HUES6 (cell line): Measurements from ENCODE around the gene DOLPP1.

ENCODE experiments used
- H3K27ac ChIP-seq: 2 replicates; pipeline ENCODE4 v1.7.0; 2013; ENCODE audit warnings: low read depth, mild to moderate bottlenecking, low read length, inconsistent platforms
- H3K27me3 ChIP-seq: 2 replicates; pipeline ENCODE4 v1.6.1; 2013; ENCODE audit warnings: low read length; ENCODE audit not compliant: control insufficient read depth, insufficient read depth
- H3K36me3 ChIP-seq: 2 replicates; pipeline ENCODE4 v1.6.1; 2013; ENCODE audit warnings: low read length; ENCODE audit not compliant: control insufficient read depth, insufficient read depth
- H3K4me1 ChIP-seq: 2 replicates; pipeline ENCODE4 v1.6.1; 2013; ENCODE audit warnings: low read length; ENCODE audit not compliant: control insufficient read depth, insufficient read depth
- H3K4me3 ChIP-seq: 2 replicates; pipeline ENCODE4 v1.5.1; 2013; ENCODE audit warnings: low read depth, low read length
- H3K9ac ChIP-seq: one replicate; pipeline ENCODE4 v1.6.1; 2013; ENCODE audit warnings: mild to moderate bottlenecking, low read length
- H3K9me3 ChIP-seq: 2 replicates; pipeline ENCODE4 v1.6.1; 2013; ENCODE audit warnings: low read depth, low read length; ENCODE audit not compliant: control insufficient read depth, insufficient read depth

The DOLPP1 gene

DNA sequence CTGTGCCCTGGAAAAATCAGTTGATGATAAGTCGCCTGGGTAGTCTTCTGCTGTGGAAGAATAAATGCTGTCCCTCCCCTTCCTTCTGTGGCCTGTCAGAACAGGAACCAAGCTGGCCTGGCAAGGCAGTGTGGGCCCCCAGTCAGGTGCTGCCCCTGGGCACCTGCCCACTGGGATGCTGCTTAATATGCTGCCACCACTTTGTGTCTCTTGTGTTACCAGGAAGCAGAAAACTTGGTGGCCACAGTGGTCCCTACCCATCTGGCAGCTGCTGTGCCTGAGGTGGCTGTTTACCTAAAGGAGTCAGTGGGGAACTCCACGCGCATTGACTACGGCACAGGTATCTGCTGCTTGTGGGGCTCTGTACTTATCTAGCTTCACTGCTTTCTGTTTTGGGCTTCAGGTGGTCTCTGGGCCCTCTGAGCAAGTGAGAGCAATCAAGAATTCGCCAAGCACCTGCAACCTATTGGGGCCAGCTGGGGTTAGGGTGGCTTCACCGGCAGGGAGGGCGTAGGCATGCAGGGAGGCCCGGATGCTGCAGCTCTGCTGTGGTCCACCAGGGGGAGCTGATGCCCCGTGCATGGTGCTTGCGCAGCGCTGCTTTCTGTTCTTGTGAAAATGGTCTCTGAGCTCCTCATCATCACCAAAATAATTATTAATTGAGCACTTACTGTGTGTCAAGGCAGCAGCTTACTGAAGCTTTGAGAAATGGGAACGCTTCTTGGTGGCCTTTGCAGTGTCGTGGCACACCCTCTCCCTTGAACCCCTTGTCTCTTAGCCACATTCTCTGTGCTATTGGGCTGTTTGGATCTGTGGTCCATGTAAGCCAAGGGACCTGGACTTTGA, 50.6 kb downstream of the DOLPP1 start:
- peaks cover 16% of the 10 kb centered on the region for H3K4me1 ChIP-seq
- H3K9ac ChIP-seq, result no peak overlapping the region
- H3K27ac ChIP-seq, result no peak overlapping the region
- peaks cover 55% of the 10 kb centered on the region for H3K36me3 ChIP-seq
- no peaks in the 10 kb centered on the region for H3K27me3 ChIP-seq
- no peaks in the 10 kb centered on the region for H3K9me3 ChIP-seq
- no peak overlapping the region for H3K4me3 ChIP-seq

DNA sequence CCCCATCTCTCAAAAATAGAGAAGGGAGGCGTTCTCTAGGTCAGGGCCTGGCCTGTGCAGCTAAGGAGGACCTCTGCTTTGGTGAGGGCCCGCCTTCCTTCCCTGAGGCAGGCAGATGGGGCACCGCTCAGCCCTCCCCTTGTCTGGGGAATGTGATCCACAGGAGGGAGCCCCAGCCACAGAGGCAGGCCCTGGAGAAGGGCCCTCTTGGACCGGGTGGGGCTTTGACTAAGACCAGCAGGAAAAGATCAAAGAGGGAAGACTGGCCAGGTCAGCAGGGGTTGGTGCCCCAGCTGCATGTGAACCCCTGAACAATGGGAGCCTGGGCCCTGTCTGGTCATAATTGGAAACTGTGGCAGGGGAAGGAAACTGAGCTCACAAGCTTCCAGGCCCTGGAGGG, 52.2 kb downstream of the DOLPP1 start:
- Histone ChIP-seq H3K27me3 (no peaks in the 10 kb centered on the region), H3K9me3 (no peaks in the 10 kb centered on the region), H3K9ac (no peak overlapping the region), H3K27ac (0 out of 2 replicates have a peak overlapping the region, but pooled peaks have one; percentile 36), H3K36me3 (peaks cover 65% of the 10 kb centered on the region), H3K4me3 (no peak overlapping the region), H3K4me1 (peaks cover 4% of the 10 kb centered on the region; the same call in 1 of the 2 replicates)

DNA sequence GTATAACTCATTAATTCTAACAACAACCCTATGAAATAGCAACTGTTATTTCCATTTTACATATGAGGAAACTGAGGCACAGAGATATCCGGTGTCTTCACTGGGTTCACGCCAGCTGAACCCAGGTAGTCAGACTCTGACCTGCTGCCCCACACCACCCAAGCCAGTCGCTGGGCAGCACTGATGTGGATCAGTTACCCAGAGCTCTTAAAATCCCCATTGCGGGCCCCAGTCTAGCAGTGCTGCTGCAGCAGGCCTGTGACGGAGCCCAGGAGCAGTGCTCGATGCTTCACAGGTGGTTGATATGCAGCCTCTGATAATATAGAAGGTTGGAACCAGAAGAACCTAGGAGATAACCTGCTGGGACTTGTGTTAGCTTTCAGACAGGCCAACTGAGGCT, 54.6 kb downstream of the DOLPP1 start:
- H3K36me3 ChIP-seq, result peaks cover 55% of the 10 kb centered on the region
- peaks cover 15% of the 10 kb centered on the region for H3K4me1 ChIP-seq
- no peaks in the 10 kb centered on the region for H3K9me3 ChIP-seq
- no peak overlapping the region for H3K27ac ChIP-seq
- H3K4me3 ChIP-seq, result no peak overlapping the region
- H3K9ac ChIP-seq, result no peak overlapping the region
- no peaks in the 10 kb centered on the region for H3K27me3 ChIP-seq

DNA sequence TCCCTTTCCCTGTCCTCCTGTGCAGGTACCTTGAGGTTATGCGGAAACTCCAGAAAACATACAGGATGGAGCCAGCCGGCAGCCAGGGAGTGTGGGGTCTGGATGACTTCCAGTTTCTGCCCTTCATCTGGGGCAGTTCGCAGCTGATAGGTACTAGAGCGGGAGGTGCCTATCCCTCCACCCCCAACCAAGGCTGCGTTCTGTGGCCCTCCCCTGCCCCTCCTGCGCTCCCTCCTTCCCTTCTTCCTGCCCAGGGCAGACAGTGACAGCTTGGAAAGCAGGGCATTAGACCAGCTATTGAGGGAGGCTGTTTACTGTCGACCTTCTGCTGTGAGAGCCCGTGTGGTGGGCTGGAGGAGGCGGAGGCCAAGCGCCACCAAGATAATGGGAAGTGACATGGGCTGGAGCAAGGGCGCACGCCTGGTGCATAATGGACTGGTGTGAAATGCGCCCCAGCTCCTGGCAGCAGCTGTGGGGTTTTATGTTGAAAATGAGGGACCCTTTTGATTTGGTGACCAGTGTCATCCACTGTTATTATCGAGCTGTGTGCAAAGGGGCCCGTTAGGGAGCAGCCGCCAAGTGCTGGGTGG, 55.6 kb downstream of the DOLPP1 start:
- Histone ChIP-seq H3K4me3 (no peak overlapping the region), H3K4me1 (peaks cover 25% of the 10 kb centered on the region), H3K36me3 (peaks cover 52% of the 10 kb centered on the region), H3K9ac (no peak overlapping the region), H3K9me3 (no peaks in the 10 kb centered on the region), H3K27me3 (no peaks in the 10 kb centered on the region), H3K27ac (no peak overlapping the region)

DNA sequence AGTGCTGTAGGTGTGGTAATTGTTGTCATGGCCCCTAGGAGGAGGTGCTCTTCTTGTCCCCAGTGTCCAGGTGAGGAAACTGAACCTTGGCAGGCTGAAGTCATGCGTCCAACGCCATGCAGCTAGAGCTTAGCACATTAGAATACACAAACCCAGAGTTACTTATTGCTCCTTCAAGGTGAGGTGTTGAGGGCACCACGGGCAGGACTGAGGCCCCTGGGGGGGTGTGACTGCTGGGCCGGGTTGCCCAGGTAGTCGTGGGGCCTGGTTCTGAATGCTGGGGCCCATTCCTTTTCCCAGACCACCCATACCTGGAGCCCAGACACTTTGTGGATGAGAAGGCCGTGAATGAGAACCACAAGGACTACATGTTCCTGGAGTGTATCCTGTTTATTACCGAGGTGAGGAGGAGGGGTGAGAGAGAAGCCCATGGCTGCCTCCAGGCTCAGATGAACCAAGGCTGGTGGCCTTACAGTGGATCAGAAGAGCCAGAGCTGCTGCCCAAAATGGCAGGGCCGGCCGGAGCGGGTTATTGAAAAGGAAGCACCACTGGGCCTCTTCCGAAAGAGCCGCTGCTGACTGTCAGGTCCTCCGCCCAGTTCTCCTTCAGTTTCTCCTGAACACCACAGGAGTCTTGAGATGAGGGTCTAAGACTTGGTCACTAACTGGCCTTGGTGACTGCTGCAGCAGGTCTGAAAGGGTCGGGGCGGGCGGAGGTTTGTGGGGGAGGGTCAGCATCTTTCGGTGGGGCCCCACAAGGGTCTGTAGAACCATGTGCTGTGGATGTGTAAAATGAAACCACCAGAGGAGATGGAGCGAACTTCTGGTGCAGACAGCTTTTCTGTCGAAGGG, 56.6 kb downstream of the DOLPP1 start:
- peaks cover 50% of the 10 kb centered on the region for H3K36me3 ChIP-seq
- H3K27me3 ChIP-seq, result no peaks in the 10 kb centered on the region
- no peak overlapping the region for H3K27ac ChIP-seq
- H3K4me1 ChIP-seq, result peaks cover 33% of the 10 kb centered on the region
- H3K9ac ChIP-seq, result no peak overlapping the region
- H3K9me3 ChIP-seq, result no peaks in the 10 kb centered on the region
- H3K4me3 ChIP-seq, result no peak overlapping the region

DNA sequence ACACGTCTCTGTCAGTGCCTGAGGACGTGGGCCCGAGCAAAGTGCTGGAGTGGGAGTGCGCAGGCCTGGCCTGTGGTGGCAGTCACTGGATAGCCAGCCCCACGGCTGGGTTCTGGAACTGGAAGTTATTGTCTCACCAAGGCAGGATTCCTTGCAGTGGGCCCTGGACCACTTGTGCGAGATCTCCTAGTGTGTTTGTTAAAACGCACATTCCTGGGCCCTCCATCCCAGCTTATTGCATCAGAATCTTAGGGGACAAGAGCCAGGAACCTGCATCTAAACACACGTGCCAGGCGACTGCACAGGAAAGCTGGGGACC, 57.2 kb downstream of the DOLPP1 start:
- Histone ChIP-seq H3K9ac (no peak overlapping the region), H3K27me3 (no peaks in the 10 kb centered on the region)

DNA sequence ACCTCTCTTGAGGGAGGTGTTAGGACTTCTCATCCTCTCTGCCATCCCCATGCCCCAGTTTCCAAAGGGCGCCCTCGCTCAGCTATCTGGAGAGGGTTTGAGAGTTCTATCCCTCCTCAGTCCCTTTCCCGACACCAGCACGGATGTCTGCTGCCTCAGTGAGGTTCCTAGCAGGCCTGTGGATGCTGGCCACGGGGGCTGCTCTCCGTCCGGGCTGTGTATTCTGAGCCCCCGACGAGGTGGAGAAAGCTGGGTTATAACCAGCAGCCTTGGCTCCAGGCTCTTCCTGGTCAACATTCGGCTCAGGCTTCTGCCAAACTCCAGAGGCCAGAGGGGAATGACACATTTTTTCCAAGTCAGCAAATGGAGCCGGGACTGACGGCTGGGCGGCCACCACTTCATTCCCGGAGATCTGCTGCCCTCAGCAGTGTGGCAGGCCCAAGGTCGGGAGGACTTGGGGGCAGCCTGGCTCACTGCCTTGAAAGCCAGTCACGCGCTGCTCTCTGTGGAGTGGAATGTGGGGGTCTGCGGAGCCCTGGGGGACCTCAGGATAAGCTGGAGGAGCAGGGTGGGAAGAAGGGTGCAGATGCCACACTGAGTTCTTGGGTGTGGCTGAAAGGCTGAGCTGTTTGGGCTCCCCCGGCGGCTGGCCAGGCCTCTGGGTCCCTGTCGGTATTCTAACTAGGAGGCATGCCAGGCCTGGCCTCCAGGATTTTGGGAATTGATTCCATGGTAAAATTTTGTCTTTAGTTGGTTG, 57.7 kb downstream of the DOLPP1 start:
- peaks cover 39% of the 10 kb centered on the region for H3K4me1 ChIP-seq
- no peaks in the 10 kb centered on the region for H3K9me3 ChIP-seq
- peak overlapping the region; percentile 18; the same call in 1 of the 2 replicates for H3K27ac ChIP-seq
- peaks cover 44% of the 10 kb centered on the region for H3K36me3 ChIP-seq
- no peak overlapping the region for H3K4me3 ChIP-seq
- no peaks in the 10 kb centered on the region for H3K27me3 ChIP-seq
- H3K9ac ChIP-seq, result no peak overlapping the region

More for the DNA sequence above, 57.2 kb downstream of the DOLPP1 start:
- H3K27ac ChIP-seq, result no peak overlapping the region
- H3K4me3 ChIP-seq, result no peak overlapping the region
- H3K9me3 ChIP-seq, result no peaks in the 10 kb centered on the region
- peaks cover 35% of the 10 kb centered on the region for H3K4me1 ChIP-seq
- H3K36me3 ChIP-seq, result peaks cover 45% of the 10 kb centered on the region

DNA sequence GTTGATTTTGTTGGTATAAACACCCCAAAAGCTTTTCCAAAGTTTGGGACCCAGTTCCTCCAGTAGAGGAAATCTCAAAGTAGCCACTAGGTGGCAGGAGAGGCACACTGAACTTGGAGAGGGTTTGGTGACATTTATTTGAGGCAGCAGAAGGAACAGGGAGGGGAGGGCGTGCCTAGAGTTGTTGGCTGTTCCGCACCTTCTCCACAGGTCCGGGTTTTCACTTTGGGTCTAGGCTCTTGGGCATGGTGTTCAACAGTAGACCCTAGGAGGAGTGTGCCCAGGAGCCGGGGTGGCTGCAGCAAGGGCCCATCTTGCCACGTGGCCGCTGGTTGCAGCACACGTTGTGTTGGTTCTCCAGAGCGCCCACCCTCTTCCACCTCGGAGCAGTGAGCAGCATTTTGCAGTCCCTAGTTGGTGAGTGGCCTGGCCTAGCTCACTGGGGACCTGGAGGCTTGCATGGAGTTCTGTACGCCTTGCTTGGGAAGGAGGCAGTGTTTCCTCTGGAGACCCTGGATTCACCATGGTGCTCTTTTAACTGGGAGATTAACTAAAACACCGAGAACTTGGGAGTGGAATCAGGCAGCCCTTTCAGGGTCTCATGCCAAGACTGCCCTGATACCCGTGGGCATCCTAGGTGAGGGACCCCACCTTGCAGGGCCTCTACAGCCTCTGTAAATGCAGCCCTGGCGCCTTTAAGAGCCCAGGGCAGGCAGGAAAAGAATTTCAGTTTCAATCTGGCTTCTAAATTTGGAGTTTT, 58.5 kb downstream of the DOLPP1 start:
- peak overlapping the region; percentile 62 for H3K4me3 ChIP-seq
- peaks cover 45% of the 10 kb centered on the region for H3K4me1 ChIP-seq

DNA sequence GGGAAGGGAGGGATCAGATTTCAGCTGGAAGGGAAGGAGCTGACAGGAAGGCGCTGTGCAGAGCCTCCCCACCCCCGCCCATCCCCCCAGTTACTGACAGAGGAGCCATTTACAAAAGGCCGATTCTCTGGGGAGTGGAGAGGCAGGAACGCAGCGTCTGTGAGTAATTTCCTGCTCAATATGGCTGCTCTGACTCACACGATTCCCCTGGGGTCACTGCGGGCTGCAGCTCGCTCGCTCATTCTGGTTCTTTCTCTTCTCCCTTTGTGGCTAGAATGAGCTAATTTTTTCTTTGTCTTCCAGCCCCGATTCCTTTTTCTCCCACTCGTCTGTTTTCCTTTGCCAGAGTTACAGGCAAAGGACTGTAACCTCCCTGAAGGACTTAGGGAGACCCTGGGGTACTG, 59.1 kb downstream of the DOLPP1 start:
- no peaks in the 10 kb centered on the region for H3K9me3 ChIP-seq

More for the DNA sequence above, 58.5 kb downstream of the DOLPP1 start:
- H3K9ac ChIP-seq, result peak overlapping the region; percentile 99
- peak overlapping the region; percentile 100 for H3K27ac ChIP-seq
- H3K9me3 ChIP-seq, result no peaks in the 10 kb centered on the region
- H3K27me3 ChIP-seq, result no peaks in the 10 kb centered on the region
- peaks cover 46% of the 10 kb centered on the region for H3K36me3 ChIP-seq

More for the DNA sequence above, 59.1 kb downstream of the DOLPP1 start:
- H3K4me3 ChIP-seq, result peak overlapping the region; percentile 62
- H3K9ac ChIP-seq, result peak overlapping the region; percentile 99
- H3K4me1 ChIP-seq, result peaks cover 46% of the 10 kb centered on the region
- peaks cover 40% of the 10 kb centered on the region for H3K36me3 ChIP-seq
- H3K27me3 ChIP-seq, result no peaks in the 10 kb centered on the region
- H3K27ac ChIP-seq, result peak overlapping the region; percentile 100
